Breast epithelium (tissue), 4 donors: ENCODE measurements around the gene RARA. TPM values are rescaled to one million over a fixed set of nuclear protein-coding genes. Genes with fewer than 3 reads are reported as not detected.

ENCODE experiments used
- DNase-seq, 2 donors: peaks; one replicate each; pipeline ENCODE4 v3.0.0-alpha.2; 2019; ENCODE audit warnings: low spot score in 2 of 2
- H3K27ac ChIP-seq, 2 donors: fragments of 200-600 bp; sonication (generic) in 1 of 2; one replicate each; pipeline ENCODE4 v1.5.1; 2016 to 2019; ENCODE audit warnings: mild to moderate bottlenecking in 1 of 2
- H3K27me3 ChIP-seq, 2 donors: fragments of 200-600 bp; sonication (generic) in 1 of 2; one replicate each; pipeline versions ENCODE4 v1.5.1 to v1.6.0; 2017 to 2019; ENCODE audit warnings: control low read depth in 1 of 2, mild to moderate bottlenecking in 1 of 2
- H3K36me3 ChIP-seq: fragments of 200-600 bp; one replicate; pipeline ENCODE4 v1.5.1; 2019
- H3K4me1 ChIP-seq, 2 donors: fragments of 200-600 bp; sonication (generic); one replicate each; pipeline ENCODE4 v1.5.1; 2016 to 2019; ENCODE audit warnings: control low read depth in 1 of 2
- H3K4me3 ChIP-seq, 3 donors: fragments of 200-600 bp; sonication (generic); 1 replicate in 2 of 3; 2 replicates in 1 of 3; pipeline ENCODE4 v1.5.1; 2016 to 2019; ENCODE audit warnings: mild to moderate bottlenecking in 3 of 3, moderate library complexity in 2 of 3
- H3K9me3 ChIP-seq, 2 donors: fragments of 200-600 bp; sonication (generic) in 1 of 2; one replicate each; pipeline ENCODE4 v1.5.1; 2016 to 2019; ENCODE audit warnings: control low read depth in 1 of 2
- POLR2A ChIP-seq: fragments of 450-650 bp; IDR thresholded peaks from one replicate; pipeline ENCODE4 v1.6.1; 2016; ENCODE audit warnings: antibody characterized with exemption, mild to moderate bottlenecking, moderate library complexity
- POLR2AphosphoS5 ChIP-seq, 3 donors: sonication (generic); formaldehyde crosslinking; IDR thresholded peaks; one replicate each; pipeline ENCODE4 v1.6.1; 2017; ENCODE audit warnings: antibody characterized with exemption in 3 of 3
- intact Hi-C: fragments of 100-400 bp; cut with DNase I; formaldehyde crosslinking; loops from one replicate; pipeline ENCODE4 v1.15.1; 2023; ENCODE audit warnings: low total_unique reads
- total RNA-seq, 3 donors: library from RNA; depleted of rRNA; stranded (reverse); fragments of >200 nt; gene quantifications; one replicate each; pipeline ENCODE4 v1.1.0, GENCODE V29; 2016
- TF ChIP-seq, protein P1 (sequence below), 3 donors: fragments of 450-650 bp; IDR thresholded peaks; one replicate each; pipeline ENCODE4 v1.5.1; 2016 to 2017; ENCODE audit warnings: antibody characterized with exemption in 3 of 3, mild to moderate bottlenecking in 3 of 3, moderate library complexity in 3 of 3

Gene RARA
- total RNA-seq, 3 donors from 2014 or later: 14.2 to 31.2 (median 25.2) TPM

DNA sequence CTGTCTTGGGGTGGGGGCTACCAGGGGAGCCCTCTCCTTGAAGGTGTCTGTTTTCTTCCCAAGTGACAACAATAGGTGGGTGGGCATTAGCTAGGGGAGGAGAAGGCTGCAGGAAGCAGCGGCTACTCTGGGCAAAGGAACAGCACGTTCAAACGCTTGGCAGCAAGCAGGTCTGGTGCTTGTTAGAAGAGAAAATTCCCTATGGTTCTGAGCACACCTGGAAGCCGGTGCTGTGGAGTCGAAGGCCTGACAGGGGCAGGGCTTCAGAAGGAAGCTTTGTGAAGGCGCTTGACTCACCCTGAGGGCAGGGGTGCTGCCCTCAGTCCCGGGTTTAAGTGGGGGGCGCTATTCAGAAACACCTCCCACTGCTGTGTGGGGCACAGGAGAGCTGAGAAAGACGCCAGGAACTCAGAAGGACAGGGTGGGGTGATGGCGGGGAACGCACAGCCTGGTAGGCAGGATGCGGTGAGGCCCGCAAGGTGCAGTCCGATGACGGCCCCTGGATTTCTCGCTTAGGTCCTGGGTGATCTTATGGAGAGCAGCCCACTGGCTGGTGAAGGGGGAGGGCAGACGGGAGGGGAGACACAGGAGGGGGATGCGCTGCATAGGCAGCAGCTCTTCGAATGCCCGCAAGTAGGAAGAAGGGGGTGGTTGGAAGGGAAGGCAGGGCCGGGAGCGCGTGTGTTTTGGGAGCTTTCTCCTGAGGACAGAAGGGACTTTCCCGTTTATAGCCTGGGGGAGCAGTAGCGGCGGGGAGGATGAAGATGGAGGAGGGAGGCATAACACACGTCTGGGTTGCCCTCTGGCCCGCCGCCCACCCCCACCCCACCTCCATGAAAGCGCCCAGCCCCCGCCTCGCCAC is 52.3 kb downstream of the RARA start:
- Histone ChIP-seq H3K4me1 (peaks cover 0 to 7% of the 10 kb centered on the region in 2 donors), H3K27ac (no peak overlapping the region), H3K36me3 (no peaks in the 10 kb centered on the region), H3K27me3 (no peaks in the 10 kb centered on the region), H3K9me3 (no peaks in the 10 kb centered on the region), H3K4me3 (no peak overlapping the region)
- DNase-seq: no peak
- TF ChIP-seq POLR2AphosphoS5 (IDR thresholded peaks at IDR 0.05) (no peak), POLR2A (no peak)
- TF ChIP-seq, protein P1, sequence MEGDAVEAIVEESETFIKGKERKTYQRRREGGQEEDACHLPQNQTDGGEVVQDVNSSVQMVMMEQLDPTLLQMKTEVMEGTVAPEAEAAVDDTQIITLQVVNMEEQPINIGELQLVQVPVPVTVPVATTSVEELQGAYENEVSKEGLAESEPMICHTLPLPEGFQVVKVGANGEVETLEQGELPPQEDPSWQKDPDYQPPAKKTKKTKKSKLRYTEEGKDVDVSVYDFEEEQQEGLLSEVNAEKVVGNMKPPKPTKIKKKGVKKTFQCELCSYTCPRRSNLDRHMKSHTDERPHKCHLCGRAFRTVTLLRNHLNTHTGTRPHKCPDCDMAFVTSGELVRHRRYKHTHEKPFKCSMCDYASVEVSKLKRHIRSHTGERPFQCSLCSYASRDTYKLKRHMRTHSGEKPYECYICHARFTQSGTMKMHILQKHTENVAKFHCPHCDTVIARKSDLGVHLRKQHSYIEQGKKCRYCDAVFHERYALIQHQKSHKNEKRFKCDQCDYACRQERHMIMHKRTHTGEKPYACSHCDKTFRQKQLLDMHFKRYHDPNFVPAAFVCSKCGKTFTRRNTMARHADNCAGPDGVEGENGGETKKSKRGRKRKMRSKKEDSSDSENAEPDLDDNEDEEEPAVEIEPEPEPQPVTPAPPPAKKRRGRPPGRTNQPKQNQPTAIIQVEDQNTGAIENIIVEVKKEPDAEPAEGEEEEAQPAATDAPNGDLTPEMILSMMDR (IDR thresholded peaks at IDR 0.05): no peak
- intact Hi-C loops: no loop called here

DNA sequence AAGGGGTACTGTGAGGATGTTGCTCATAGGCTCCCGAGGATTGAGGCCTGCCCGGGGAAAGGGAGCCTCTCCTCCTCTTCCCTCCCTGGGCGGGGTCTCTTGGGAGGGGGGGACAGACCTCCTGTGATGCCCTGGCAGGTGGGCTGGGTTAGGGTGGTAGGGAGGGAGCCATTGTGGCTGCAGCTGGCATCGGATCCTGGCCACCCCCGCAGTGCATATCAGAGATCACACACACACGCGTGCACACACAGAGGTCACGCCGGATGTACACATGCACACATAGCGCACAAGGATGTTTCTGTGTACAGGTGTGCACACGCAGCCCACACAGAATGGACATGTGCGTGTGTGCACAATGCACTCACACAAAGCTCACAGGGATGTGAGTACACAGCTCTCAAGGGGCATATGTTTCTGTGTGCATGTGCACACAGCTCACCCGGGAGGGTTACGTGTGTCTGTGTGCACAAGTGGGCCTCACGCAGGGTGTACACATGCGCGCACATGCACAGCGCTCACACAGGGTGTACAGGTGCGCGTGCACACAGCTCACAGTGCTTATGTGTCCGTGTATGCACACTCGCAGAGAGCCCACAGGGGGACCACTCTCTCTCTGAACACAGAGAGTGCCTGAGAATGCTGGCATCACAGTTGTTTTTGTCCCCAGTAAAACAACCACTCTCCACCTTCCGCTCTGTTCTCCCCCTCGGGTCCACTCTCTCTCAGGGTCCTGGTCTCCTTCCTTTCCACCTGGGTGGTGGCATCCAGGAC is 53.1 kb downstream of the RARA start:
- H3K4me1 ChIP-seq: peaks cover 0 to 7% of the 10 kb centered on the region in 2 donors
- TF ChIP-seq, protein P1 (IDR thresholded peaks at IDR 0.05): no peak
- TF ChIP-seq POLR2AphosphoS5 (IDR thresholded peaks at IDR 0.05) (no peak), POLR2A (no peak)
- intact Hi-C loops: no loop called here
- H3K27ac ChIP-seq: no peak overlapping the region
- no peaks in the 10 kb centered on the region for H3K9me3 ChIP-seq
- H3K36me3 ChIP-seq: no peaks in the 10 kb centered on the region
- H3K27me3 ChIP-seq: no peaks in the 10 kb centered on the region
- peak overlapping the region; percentile 52 to 88 (median 61) for H3K4me3 ChIP-seq
- DNase-seq: no peak

DNA sequence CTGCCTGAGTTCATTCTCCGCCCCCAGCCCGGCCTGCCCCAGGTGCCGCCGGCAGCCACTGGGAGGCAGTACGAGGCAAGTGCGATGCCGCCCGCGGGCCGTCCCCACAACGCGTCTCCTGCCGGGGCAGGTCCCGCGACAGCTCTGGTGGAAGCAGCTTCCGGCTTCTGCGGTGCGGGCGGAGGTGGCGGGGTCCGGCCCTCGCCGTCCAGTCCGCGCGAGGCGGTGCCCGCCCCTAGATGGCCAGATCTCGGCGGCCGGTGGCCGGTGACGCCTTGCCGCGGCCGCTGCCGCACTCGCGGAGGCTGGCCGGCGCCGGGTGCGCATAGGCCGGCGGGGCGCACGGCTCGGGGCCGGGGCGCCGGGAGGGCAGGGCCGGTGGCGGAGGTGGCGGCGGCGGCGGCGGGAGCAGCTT is 53.7 kb downstream of the RARA start:
- Histone ChIP-seq H3K4me3 (peak overlapping the region; percentile 52 to 88 (median 61)), H3K9me3 (no peaks in the 10 kb centered on the region), H3K36me3 (no peaks in the 10 kb centered on the region), H3K27ac (peak overlapping the region in 1 of 2 donors; percentile 43), H3K27me3 (no peaks in the 10 kb centered on the region), H3K4me1 (peaks cover 0 to 7% of the 10 kb centered on the region in 2 donors)
- DNase-seq: peak in 1 of 2 donors; percentile 82
- TF ChIP-seq, protein P1 (IDR thresholded peaks at IDR 0.05): peak in 2 of 3 donors; percentile 32 to 45
- no peak for TF ChIP-seq POLR2A
- intact Hi-C loops: no loop called here

DNA sequence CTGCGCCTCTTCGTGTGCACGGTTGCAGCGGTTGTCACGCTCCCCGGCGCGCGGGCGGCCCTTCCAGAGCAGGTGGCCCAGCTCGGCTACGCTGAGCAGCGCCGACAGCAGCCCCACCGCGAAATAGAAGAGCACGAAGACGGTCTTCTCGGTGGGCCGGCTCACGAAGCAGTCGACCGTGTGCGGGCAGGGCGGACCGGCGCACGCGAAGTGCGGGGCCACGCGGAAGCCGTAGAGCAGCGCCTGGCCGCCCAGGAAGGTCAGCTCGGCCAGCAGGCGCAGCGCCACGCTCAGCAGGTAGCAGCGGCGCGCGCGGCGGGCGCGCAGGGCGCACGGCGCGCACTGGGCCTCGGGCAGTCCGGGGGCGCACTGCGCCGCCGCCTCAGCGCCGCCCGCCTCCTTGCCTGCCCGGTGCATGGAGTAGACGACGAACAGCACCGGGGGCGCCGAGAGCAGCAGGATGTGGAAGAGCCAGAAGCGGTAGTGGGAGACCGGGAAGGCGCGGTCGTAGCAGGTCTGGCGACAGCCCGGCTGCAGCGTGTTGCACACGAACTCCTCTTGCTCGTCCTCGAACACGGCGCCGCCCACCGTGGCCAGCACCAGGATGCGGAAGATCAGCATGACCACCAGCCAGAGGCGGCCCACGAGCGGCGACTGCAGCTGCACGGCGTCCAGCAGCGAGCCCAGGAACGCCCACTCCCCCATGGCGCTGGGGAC is 54.3 kb downstream of the RARA start:
- TF ChIP-seq, protein P1 (IDR thresholded peaks at IDR 0.05): no peak
- TF ChIP-seq POLR2AphosphoS5 (IDR thresholded peaks at IDR 0.05) (no peak), POLR2A (no peak)
- intact Hi-C loops: no loop called here
- Histone ChIP-seq H3K36me3 (no peaks in the 10 kb centered on the region), H3K27me3 (no peaks in the 10 kb centered on the region), H3K9me3 (no peaks in the 10 kb centered on the region), H3K4me3 (peak overlapping the region; percentile 52 to 88 (median 61)), H3K27ac (peak overlapping the region in 1 of 2 donors; percentile 43), H3K4me1 (peaks cover 0 to 7% of the 10 kb centered on the region in 2 donors)
- DNase-seq: no peak
